K562 (cell line): ENCODE data around the gene RPLP2. TPM values are rescaled to one million over a fixed set of nuclear protein-coding genes. Genes with fewer than 3 reads are reported as not detected.

Experiments
- ARID2 ChIP-seq: fragments of 450-650 bp; IDR thresholded peaks from 2 replicates; pipeline ENCODE4 v1.6.1; 2017; ENCODE audit warnings: antibody characterized with exemption, mild to moderate bottlenecking
- ATF2 ChIP-seq: sonication (generic); formaldehyde crosslinking; IDR thresholded peaks from 2 replicates; pipeline ENCODE4 v1.8.1; 2022; ENCODE audit warnings: missing genetic modification reagents
- ATF4 ChIP-seq: fragments of 450-650 bp; formaldehyde crosslinking; IDR thresholded peaks from 2 replicates; pipeline ENCODE4 v1.4.0; 2022; ENCODE audit warnings: mild to moderate bottlenecking, moderate library complexity
- CBX5 ChIP-seq: IDR thresholded peaks from 2 replicates; pipeline ENCODE4 v1.6.1; 2014; ENCODE audit warnings: low read depth, borderline replicate concordance
- CEBPG ChIP-seq, 3 experiments: fragments of 200-800 bp in 1 of 3; sonication (Bioruptor generic) in 1 of 3; sonication (generic) in 1 of 3; formaldehyde crosslinking in 1 of 3; IDR thresholded peaks in 2 of 3; conservative IDR thresholded peaks in 1 of 3; 2 replicates each; pipeline versions ENCODE4 v1.6.1 to v1.8.0; 2016 to 2022; ENCODE audit warnings: missing compliant biosample characterization in 2 of 3, missing genetic modification characterization in 2 of 3, mild to moderate bottlenecking in 1 of 3, missing genetic modification reagents in 1 of 3
- CTCFL ChIP-seq: IDR thresholded peaks from 2 replicates; pipeline ENCODE4 v1.6.1; 2011; ENCODE audit warnings: borderline replicate concordance, low read depth, mild to moderate bottlenecking, moderate library complexity, low read length; ENCODE audit not compliant: insufficient read depth, poor library complexity, severe bottlenecking
- HDGF ChIP-seq: fragments of 450-650 bp; IDR thresholded peaks from 2 replicates; pipeline ENCODE4 v1.6.1; 2016
- IFI16 ChIP-seq: fragments of 250-450 bp; sonication (Bioruptor Pico); IDR thresholded peaks from 2 replicates; pipeline ENCODE4 v2.1.2; 2022; ENCODE audit warnings: mild to moderate bottlenecking, inconsistent platforms
- NCOA2 ChIP-seq, 2 experiments: fragments of 450-650 bp; IDR thresholded peaks; 2 replicates each; pipeline ENCODE4 v1.6.1; 2018; ENCODE audit warnings: mild to moderate bottlenecking in 2 of 2, moderate library complexity in 1 of 2; ENCODE audit not compliant: partially characterized antibody in 2 of 2
- NEUROD1 ChIP-seq: fragments of 150-350 bp; IDR thresholded peaks from 2 replicates; pipeline ENCODE4 v1.6.1; 2014; ENCODE audit warnings: borderline replicate concordance, low read length, low read depth; ENCODE audit not compliant: partially characterized antibody
- PYGO2 ChIP-seq: fragments of 450-650 bp; IDR thresholded peaks from 2 replicates; pipeline ENCODE4 v1.6.1; 2016; ENCODE audit warnings: mild to moderate bottlenecking, missing genetic modification characterization, moderate library complexity, missing compliant biosample characterization
- RB1 ChIP-seq: fragments of 450-650 bp; IDR thresholded peaks from 2 replicates; pipeline ENCODE4 v1.6.1; 2017; ENCODE audit warnings: low read depth, mild to moderate bottlenecking
- TCF7L2 ChIP-seq: fragments of 150-350 bp; IDR thresholded peaks from 2 replicates; pipeline ENCODE4 v1.6.1; 2016; ENCODE audit warnings: low read depth, mild to moderate bottlenecking, low read length, moderate library complexity
- ZBTB2 ChIP-seq: fragments of 450-650 bp; IDR thresholded peaks from 2 replicates; pipeline ENCODE4 v1.6.1; 2016; ENCODE audit warnings: antibody characterized with exemption
- ZBTB5 ChIP-seq: fragments of 450-650 bp; IDR thresholded peaks from 2 replicates; pipeline ENCODE4 v1.6.1; 2017; ENCODE audit warnings: antibody characterized with exemption
- ZNF586 ChIP-seq: fragments of 450-650 bp; formaldehyde crosslinking; conservative IDR thresholded peaks from 2 replicates; pipeline ENCODE4 v1.4.0; 2020; ENCODE audit warnings: mild to moderate bottlenecking, moderate library complexity
- ZNF668 ChIP-seq: fragments of 250-450 bp; sonication (Bioruptor Pico); IDR thresholded peaks from 2 replicates; pipeline ENCODE4 v1.8.0; 2022; ENCODE audit warnings: mild to moderate bottlenecking, inconsistent platforms
- ZNF707 ChIP-seq: fragments of 250-450 bp; sonication (Bioruptor Pico); conservative IDR thresholded peaks from 2 replicates; pipeline ENCODE4 v1.8.0; 2022; ENCODE audit warnings: inconsistent platforms, mild to moderate bottlenecking, moderate library complexity
- polyA plus RNA-seq, 8 experiments: library from polyadenylated mRNA; depleted of rRNA in 4 of 8; stranded (reverse) in 5 of 8; unstranded in 3 of 8; fragments of >200 nt; fragmentation: Nextera tagmentation in 2 of 8; fragmentation: Illumina TruSeq in 1 of 8; extraction: Ambion mirVana in 2 of 8; extraction: Trizol in 1 of 8; gene quantifications; 2 replicates each; pipeline versions ENCODE4 v1.2.1 to v1.2.3, GENCODE V29; 2011 to 2014; ENCODE audit warnings: inconsistent platforms in 1 of 8, missing spikeins in 1 of 8
- total RNA-seq, 7 experiments: library from RNA; depleted of rRNA in 6 of 7; stranded (reverse); fragments of >200 nt in 6 of 7; fragmentation: Illumina TruSeq in 2 of 7; extraction: Trizol in 2 of 7; gene quantifications; 2 replicates each; pipeline versions ENCODE4 v1.2.1 to v1.2.3, GENCODE V29; 2011 to 2021; ENCODE audit warnings: low replicate concordance in 1 of 7

RPLP2 gene
- total and polyA plus RNA-seq, 9 of the 15 experiments (the other 6 are each of a cell fraction or from before 2014, with no cell fraction given) = 528 to 3,807 (median 1,633) TPM

- TF ChIP-seq ZBTB5 = no peak
- no peak for TF ChIP-seq ZNF668
- TF ChIP-seq ZNF586 (CRISPR knock-in tag) = no peak
- TF ChIP-seq ZNF707 = no peak
- TF ChIP-seq ARID2 = no peak
- peak; percentile 92 for TF ChIP-seq NEUROD1
- no peak for TF ChIP-seq HDGF
- no peak for TF ChIP-seq CTCFL
- TF ChIP-seq CEBPG (CRISPR knock-in tag; IDR thresholded peaks at IDR 0.05) = no peak
- no peak for TF ChIP-seq CEBPG (tag; conservative IDR thresholded peaks at IDR 0.05 in 1 of 2, IDR thresholded peaks at IDR 0.05 in 1 of 2)
- TF ChIP-seq RB1 = peak; percentile 94
- no peak for TF ChIP-seq PYGO2 (tag)
- TF ChIP-seq IFI16 = no peak
- TF ChIP-seq NCOA2 (IDR thresholded peaks at IDR 0.05; ENCODE audit: partially characterized antibody in 2 of 2) = no peak
- no peak for TF ChIP-seq ATF2 (CRISPR knock-in tag)
- TF ChIP-seq ZBTB2 = no peak
- peak; percentile 89 for TF ChIP-seq TCF7L2
- TF ChIP-seq ATF4 (CRISPR knock-in tag) = 0 out of 2 replicates have a peak, but pooled peaks have one; percentile 14
- TF ChIP-seq CBX5 = no peak
Observed at GRCh38 chr11:842370-843002, 32.7 kb downstream of the RPLP2 start, which contains the start of the genes POLR2L and TSPAN4 (continued).
